GM12873 (cell line): ENCODE data around the gene RFX5.

ENCODE experiments used
- TF ChIP-seq, protein P1 (sequence below): IDR thresholded peaks from 2 replicates; pipeline ENCODE4 v1.5.1; 2012; ENCODE audit warnings: low read depth, mild to moderate bottlenecking, moderate library complexity, low read length, control low read depth; ENCODE audit not compliant: insufficient read depth; ENCODE audit errors: missing control alignments

The RFX5 gene

DNA sequence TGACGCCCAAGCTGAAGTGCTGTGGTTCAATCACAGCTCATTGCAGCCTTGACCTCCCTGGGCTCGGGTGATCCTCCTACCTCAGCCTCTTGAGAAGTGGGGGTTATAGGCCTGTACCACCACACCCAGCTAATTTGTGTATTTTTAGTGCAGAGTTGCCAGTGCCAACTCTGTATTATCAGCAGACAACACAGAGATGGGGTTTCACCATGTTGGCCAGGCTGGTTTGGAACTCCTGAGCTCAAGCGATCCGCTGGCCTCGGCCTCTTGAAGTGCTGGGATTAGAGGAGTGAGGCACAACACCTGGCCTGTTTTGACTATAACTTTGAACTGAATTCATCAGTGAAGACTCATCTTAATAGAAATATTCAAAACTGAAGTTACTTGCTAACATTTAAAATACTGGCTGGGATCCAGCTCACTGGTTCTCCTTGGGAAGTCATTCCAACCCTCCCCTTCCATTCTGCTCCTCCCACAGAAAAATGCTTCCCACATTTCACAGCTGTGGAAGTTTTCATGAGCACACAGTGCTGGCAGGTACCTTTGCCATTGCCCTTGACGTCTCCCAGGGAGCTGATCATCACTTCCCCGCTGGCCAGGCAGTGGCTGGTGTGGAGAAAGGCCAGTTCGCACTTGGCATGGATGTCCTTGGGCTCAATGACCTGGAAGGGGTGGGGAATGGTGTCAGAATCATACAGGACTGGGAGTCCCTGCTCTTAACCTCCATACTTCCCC, 20.8 kb upstream of the RFX5 start:
- TF ChIP-seq, protein P1, sequence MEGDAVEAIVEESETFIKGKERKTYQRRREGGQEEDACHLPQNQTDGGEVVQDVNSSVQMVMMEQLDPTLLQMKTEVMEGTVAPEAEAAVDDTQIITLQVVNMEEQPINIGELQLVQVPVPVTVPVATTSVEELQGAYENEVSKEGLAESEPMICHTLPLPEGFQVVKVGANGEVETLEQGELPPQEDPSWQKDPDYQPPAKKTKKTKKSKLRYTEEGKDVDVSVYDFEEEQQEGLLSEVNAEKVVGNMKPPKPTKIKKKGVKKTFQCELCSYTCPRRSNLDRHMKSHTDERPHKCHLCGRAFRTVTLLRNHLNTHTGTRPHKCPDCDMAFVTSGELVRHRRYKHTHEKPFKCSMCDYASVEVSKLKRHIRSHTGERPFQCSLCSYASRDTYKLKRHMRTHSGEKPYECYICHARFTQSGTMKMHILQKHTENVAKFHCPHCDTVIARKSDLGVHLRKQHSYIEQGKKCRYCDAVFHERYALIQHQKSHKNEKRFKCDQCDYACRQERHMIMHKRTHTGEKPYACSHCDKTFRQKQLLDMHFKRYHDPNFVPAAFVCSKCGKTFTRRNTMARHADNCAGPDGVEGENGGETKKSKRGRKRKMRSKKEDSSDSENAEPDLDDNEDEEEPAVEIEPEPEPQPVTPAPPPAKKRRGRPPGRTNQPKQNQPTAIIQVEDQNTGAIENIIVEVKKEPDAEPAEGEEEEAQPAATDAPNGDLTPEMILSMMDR: no peak

DNA sequence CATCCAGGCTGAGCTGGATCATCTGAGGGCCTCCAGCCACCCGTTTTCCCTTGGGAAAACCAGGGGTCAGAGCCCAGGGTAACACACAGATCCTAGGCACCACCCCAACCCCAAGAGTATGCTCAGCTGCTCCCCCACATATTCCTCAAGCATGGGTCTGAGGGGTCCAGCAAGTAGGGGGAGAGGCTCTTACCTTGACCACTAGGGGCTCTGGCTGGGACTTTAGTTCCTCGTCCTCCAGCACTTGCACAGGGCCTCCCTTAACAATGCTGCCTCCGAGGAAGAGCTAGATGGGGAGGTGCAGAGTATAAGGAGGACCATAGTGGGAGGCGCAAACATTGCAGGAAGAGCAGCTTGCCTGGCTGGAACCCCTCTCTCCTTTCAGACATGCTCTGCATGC, 17.9 kb upstream of the RFX5 start:
- TF ChIP-seq, protein P1: peak; percentile 26

- TF ChIP-seq, protein P1: no peak
These were observed 15.5 kb upstream of the RFX5 start for GRCh38 chr1:151362308-151363155.

DNA sequence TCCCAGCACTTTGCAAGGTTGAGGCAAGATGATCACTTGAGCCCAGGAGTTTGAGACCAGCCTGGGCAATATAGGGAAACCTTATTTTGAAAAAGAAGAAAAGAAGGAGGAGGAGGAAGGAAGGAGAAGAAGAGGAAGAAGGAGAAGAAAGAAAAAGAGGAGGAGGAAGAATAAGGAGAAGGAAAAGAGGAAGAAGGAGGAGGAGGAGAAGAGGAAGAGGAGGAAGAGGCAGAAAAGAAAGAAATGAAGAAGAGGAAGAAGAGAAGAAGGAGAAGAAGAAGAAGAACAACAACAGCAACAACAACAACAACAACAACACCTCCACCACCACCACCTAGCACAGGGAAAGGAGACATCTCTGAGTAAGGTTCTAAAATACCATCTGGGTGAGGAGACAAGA, 14.8 kb upstream of the RFX5 start:
- TF ChIP-seq, protein P1: no peak

GRCh38 chr1:151356696-151357095, 9.6 kb upstream of the RFX5 start:
- TF ChIP-seq, protein P1: no peak

GRCh38 chr1:151352021-151352718, 5.1 kb upstream of the RFX5 start:
- TF ChIP-seq, protein P1: no peak
